UCSD-AML1 (cell line): ENCODE results near the gene SPINK4.

Experiments
- DNase-seq: peaks from one replicate; lab custom pipeline; 2025; ENCODE audit not compliant: unreplicated experiment; lab: John Stamatoyannopoulos, UW

Gene SPINK4

GRCh38 chr9:33239921-33240320 lies at the start of gene SPINK4:
SPINK4 (plus strand) TSS chr9:33240167; CDS start chr9:33240209, 42 bp downstream.
- peak; percentile 25 for DNase-seq

- no peak for DNase-seq
Measured at GRCh38 chr9:33192493-33193255, 47.3 kb upstream of the SPINK4 start.

- DNase-seq = no peak
Measured at GRCh38 chr9:33193818-33194217, 46.1 kb upstream of the SPINK4 start.

- DNase-seq = no peak
Measured at GRCh38 chr9:33196736-33197135, 43.2 kb upstream of the SPINK4 start.

- no peak for DNase-seq
Measured at GRCh38 chr9:33197279-33198152, 42.5 kb upstream of the SPINK4 start.

GRCh38 chr9:33198165-33198564 lies 41.8 kb upstream of the SPINK4 start:
- DNase-seq = no peak

- no peak for DNase-seq
Measured at GRCh38 chr9:33202018-33202417, 37.9 kb upstream of the SPINK4 start.

GRCh38 chr9:33202552-33203201 lies 37.3 kb upstream of the SPINK4 start:
- DNase-seq = peak; percentile 30

- DNase-seq = no peak
Measured at GRCh38 chr9:33209394-33209793, 30.6 kb upstream of the SPINK4 start.

GRCh38 chr9:33210006-33210715 lies 29.8 kb upstream of the SPINK4 start:
- DNase-seq = no peak

GRCh38 chr9:33211695-33212393 lies 28.1 kb upstream of the SPINK4 start:
- DNase-seq = no peak

- peak; percentile 43 for DNase-seq
Measured at GRCh38 chr9:33220681-33221567, 19.0 kb upstream of the SPINK4 start.

GRCh38 chr9:33221568-33221884 lies 18.4 kb upstream of the SPINK4 start:
- no peak for DNase-seq

- no peak for DNase-seq
Measured at GRCh38 chr9:33222031-33222430, 17.9 kb upstream of the SPINK4 start.

- no peak for DNase-seq
Measured at GRCh38 chr9:33223696-33224095, 16.3 kb upstream of the SPINK4 start.

- DNase-seq = peak; percentile 17
Measured at GRCh38 chr9:33225319-33226147, 14.4 kb upstream of the SPINK4 start.

GRCh38 chr9:33227008-33227398 lies 13.0 kb upstream of the SPINK4 start:
- peak; percentile 18 for DNase-seq

GRCh38 chr9:33227741-33228140 lies 12.2 kb upstream of the SPINK4 start:
- DNase-seq = no peak

- no peak for DNase-seq
Measured at GRCh38 chr9:33228606-33229005, 11.4 kb upstream of the SPINK4 start.
